GM19438 (cell line): ENCODE data around the gene LYPD5.

Source experiments
- ATAC-seq: cut with Tn5 transposase; IDR thresholded peaks from one replicate; pipeline ENCODE4 v1.9.1; 2021; ENCODE audit warnings: low read depth; ENCODE audit not compliant: unreplicated experiment

Gene LYPD5

DNA sequence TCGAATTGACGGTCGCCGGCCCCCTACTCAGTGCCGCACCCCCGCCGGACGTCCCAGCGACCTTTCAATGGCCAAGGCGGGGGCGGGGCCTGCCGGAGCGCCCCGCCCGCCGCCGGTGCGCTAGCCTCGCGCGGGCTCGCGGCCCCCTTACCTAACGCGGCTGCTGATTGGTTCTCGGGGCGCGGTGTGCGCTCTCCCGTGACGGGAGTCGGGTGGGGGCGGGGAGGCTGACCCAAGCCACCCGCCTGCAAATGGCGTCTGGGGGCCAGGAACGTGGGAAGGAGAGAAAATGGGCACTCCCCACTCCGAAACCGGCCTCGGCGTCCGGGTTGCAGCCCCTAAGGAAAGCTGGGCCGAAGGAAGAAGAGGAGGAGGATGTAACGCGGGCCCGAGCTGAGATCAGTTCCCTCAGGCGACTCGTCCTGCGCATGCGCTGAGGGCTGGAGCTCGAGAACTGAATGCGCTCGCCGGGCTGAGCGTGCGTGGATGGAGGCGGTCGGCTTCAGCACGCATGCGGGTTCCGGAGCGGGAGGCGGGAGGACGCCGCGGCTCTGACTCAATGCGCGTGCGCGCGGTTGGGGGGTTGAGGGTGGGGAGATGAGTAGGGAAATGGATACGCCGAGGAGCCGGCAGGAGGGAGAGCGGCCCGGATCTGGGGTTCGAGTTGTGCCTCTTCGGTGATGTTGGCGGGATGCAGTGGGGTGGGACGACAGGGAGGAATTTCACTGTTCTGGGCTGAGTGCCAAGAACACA, 47.6 kb downstream of the LYPD5 start, which contains the start of gene SMG9:
SMG9 (minus strand) TSS at position 460 of the 753 bp plus-strand sequence. CDS start 4,221 bp downstream, outside the sequence.
- peak; percentile 44 for ATAC-seq

DNA sequence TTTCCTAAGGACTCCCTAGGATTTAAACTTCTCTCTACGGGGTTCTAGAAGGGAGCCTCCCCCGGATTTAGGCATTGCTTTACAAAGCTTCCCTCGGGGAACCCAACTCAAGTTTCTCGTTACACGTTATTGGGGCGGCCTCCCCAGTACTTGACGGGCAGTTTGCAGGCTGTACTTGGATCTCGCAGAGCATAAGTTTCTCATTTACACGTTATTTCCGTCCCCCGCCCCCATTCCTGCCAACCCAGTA, 48.1 kb downstream of the LYPD5 start:
- no peak for ATAC-seq

DNA sequence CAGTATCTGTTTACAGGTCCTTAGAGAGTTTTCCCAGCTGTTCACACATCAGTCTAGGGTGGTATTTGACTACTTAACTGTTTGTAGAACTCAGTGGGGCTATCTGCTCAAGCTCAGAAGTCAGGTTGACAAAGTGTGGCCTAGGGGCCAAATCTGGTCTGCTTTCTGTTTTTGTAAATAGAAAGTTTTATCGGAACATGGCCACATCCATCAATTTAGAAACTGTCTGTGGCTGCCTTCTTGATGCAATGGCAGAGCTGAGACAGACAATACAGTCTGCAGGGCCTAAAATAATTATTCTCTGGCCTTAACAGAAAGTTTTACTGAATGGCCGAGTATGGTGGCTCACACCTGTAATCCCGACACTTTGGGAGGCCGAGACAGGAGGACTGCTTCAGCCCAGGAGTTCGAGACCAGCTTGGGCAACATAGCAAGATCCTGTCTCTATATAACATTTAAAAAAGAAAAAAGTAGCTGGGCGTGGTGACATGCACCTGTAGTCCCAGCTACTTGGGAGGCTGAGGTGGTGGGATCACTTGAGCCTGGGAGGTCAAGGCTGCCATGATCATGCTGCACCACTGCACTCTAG, 49.9 kb downstream of the LYPD5 start:
- no peak for ATAC-seq

DNA sequence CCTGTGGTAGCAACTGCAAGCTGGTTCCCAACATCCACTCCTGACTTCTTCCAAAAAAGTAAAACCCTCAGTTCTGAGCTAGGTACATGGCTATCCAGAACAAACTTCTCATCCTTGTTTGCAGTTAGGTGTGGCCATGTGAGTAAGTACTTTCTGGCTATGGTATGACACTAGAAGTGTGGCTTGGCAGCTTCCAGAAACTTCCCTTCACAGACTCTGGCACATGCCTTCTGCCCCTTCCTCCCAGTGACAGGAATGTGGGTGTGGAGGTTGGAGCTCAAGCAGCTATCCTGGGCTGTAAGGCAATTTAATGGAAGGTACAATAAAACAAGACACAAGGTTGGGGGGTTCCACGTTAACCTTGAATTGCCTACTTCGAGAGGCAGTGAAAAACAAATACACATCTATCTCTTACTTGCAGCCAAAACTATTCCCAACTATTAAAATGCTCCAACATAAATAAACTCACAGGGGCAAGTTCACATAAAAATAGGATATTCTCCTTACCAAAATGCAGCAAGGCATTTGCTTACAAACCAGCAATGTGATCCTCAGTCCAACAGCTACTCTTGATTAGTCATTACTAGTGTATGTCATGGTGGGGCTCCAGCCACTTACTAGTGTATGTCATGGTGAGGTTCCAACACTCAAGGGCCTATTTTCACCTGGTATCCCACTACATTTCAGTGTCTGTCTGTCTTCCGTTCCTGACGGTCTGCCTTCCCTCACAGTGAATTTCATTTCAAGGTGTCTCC, 50.6 kb downstream of the LYPD5 start:
- no peak for ATAC-seq

DNA sequence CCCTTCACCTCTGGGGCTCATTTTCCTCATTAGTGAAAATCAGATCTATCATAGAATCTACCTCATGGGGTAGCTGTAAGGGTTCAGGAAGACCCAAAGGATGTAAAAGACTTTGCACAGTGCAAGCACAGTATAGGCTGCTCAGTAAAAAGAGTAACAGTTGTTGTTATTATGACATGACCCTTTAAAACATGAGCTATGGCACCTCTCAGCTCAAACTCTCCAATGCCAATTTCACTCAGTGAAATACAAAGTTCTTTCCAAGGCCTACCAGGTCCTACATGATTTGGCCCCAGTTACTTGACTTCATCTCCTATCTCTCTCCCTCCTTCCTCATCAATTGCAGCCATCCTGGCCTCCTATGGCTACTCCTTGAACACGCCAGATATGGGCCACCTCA, 52.3 kb downstream of the LYPD5 start:
- ATAC-seq, result no peak

DNA sequence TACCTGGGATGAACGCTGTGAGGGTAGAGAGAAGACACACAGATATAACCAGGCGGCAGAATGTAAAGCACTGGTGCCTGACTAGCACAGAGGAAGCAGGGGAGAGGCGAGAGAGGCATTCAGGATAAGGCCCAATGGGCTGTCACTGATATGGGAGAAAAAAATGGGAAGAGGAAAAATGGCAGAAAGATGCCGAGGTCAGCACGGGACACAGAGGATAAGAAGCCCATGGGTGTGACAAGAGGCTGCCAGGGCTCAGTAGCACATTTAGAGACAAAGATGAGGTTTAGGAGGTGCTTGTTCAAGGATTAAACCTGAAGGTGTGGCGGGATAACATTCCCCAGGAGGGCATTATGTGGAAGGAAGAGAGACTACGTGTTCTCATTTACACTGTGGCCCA, 53.1 kb downstream of the LYPD5 start:
- no peak for ATAC-seq

DNA sequence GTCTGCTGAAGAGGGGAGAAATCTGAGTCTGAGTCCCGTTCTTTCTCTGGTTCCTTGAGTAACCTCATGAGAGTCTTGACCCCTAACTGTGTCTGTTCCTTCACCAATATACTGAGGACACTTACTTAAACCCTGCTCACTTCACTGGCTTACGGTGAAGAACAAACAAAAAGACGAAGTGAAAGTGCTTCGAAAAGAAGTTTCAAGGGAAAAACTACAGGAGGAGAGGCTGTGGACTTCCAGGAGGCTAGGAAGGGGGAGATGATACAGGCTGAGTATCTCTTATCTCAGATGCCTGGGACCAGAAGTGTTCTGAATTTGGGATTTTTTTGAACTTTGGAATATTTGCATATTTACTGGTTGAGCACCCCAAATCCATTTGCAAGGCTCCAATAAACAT, 53.6 kb downstream of the LYPD5 start:
- ATAC-seq, result no peak

DNA sequence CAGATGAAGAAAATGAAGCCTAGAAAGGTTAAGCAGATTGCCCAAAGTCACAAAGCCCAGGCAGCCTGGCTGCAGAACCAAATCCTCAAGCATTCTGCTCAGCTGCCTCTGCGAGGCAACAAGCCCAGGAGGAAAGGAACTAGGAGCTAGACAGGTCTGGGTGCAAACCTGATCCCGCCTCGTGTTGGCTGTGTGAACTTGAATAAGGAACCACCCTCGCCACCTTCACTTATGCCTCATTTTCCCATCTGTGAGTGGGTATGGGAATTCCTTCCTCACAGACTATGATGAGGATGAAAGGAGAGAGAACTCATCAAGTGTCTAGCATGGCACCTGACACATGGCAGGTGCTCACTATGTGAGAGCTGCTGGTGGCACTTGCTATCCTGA, 54.0 kb downstream of the LYPD5 start:
- no peak for ATAC-seq

DNA sequence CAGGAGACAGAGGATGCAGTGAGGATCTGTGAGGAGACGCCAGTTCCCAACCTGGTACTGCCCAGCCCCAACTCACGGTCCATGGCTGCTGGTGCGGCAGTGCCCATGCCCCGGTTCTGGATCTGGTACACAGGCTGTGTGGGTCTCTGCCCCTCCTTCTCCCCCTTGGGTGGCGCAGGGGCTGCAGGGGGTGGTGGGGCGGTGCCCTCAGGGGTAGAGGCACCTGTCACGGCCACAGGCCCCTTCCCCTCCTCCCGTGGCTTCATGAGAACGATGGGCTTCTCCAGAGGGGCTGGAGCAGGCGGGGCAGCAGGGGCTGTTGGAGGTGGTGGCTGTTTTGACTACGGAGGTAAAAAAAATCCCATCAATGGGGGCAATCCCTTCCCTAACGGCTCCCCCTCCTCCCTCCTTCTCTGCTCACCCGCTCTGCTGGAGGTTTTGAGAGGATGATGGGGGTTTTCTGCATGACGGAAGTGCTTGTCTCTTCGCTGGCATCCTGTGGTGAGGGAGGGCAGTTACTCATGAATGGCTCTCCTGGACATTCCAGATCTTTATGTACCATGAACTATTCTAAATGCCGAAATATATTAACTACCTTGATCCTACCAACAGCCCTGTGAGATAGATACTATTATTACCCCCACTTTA, 54.6 kb downstream of the LYPD5 start:
- ATAC-seq, result no peak
